Activated T-helper 2 cell treated with anti-CD3 and anti-CD28 coated beads, Interferon-gamma antibody, Interleukin-2, Interleukin-4, amounts not matched to agents 10 μg/mL and 5 μg/mL and 100 μg/mL, durations not matched to agents 14 hours and 24 hours and 36 hours (primary cell): ENCODE data around the gene EEF1AKMT3. TPM values are rescaled to one million over a fixed set of nuclear protein-coding genes. Genes with fewer than 3 reads are reported as not detected.

ENCODE experiments used
- DNase-seq: peaks from one replicate; pipeline ENCODE4 v3.0.0; 2021; ENCODE audit warnings: low spot score
- H3K27ac Mint-ChIP-seq: one replicate; pipeline ENCODE4 v1.8.0; 2021; ENCODE audit warnings: mixed read lengths
- H3K27me3 Mint-ChIP-seq: one replicate; pipeline ENCODE4 v1.8.0; 2021; ENCODE audit warnings: low read depth, mixed read lengths
- H3K36me3 Mint-ChIP-seq: one replicate; pipeline ENCODE4 v1.8.0; 2021; ENCODE audit warnings: low read depth, mixed read lengths
- H3K4me1 Mint-ChIP-seq: one replicate; pipeline ENCODE4 v1.8.0; 2021; ENCODE audit warnings: low read depth, mixed read lengths
- H3K4me3 Mint-ChIP-seq: one replicate; pipeline ENCODE4 v1.8.0; 2021; ENCODE audit warnings: low read depth, mild to moderate bottlenecking, moderate library complexity, mixed read lengths
- H3K9me3 Mint-ChIP-seq: one replicate; pipeline ENCODE4 v1.8.0; 2021; ENCODE audit warnings: mixed read lengths
- intact Hi-C: fragments of 100-400 bp; cut with micrococcal nuclease; formaldehyde crosslinking; loops from one replicate; pipeline ENCODE4 v1.15.1; 2023
- total RNA-seq: library from RNA; stranded (reverse); gene quantifications from 2 replicates; pipeline ENCODE4 v1.2.3, GENCODE V29; 2022

The EEF1AKMT3 gene
- total RNA-seq, 1 donor from 2014 or later = 5.1 TPM

DNA sequence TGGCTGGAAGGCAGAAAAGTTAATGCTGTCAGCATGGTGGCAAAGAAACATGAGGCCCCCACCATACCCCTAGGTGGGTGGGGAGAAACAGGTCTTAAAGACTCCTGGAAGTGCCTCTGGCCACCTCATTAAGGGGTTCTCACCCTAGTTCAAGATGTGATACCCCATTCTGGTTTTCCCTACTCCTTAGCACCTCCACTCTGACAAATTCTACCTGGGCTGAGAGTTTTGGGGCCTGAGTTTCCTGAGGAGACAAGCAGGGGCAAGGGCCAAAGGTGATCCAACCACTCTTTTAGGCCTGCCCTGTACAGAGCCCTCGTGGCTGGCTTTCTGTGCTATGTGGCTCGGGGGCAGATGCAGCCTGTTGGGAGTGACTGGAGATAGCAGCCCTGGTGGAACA lies 54.0 kb downstream of the EEF1AKMT3 start:
- peaks cover 56% of the 10 kb centered on the region for H3K36me3 Mint-ChIP-seq
- H3K27me3 Mint-ChIP-seq = no peaks in the 10 kb centered on the region
- DNase-seq = no peak
- H3K9me3 Mint-ChIP-seq = no peaks in the 10 kb centered on the region
- intact Hi-C loops = no loop called here
- H3K4me1 Mint-ChIP-seq = peaks cover 4% of the 10 kb centered on the region
- no peak overlapping the region for H3K27ac Mint-ChIP-seq
- no peak overlapping the region for H3K4me3 Mint-ChIP-seq

DNA sequence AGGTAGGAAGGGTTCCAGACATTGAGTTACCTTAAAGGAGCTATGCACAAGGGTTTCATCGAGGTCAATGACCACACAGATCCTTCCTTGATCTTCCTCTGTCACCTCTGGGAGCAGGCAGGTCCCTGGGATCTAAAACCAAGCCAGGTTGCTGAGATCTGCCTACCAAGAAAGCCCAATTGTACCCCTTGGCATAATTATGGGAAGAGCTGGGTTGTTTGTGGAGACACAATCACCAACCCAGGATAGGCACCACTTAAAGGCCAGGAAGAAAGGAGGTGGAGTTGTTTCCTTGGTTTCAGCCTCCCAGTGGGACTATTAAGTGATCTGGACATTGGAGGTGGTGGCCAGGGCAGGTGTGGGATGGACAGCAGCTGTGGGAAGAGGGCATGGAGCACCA lies 54.6 kb downstream of the EEF1AKMT3 start:
- peaks cover 8% of the 10 kb centered on the region for H3K4me1 Mint-ChIP-seq
- no peak overlapping the region for H3K4me3 Mint-ChIP-seq
- no peak for DNase-seq
- H3K27me3 Mint-ChIP-seq = no peaks in the 10 kb centered on the region
- H3K36me3 Mint-ChIP-seq = peaks cover 52% of the 10 kb centered on the region
- H3K9me3 Mint-ChIP-seq = no peaks in the 10 kb centered on the region
- no peak overlapping the region for H3K27ac Mint-ChIP-seq
- intact Hi-C loops = no loop called here

DNA sequence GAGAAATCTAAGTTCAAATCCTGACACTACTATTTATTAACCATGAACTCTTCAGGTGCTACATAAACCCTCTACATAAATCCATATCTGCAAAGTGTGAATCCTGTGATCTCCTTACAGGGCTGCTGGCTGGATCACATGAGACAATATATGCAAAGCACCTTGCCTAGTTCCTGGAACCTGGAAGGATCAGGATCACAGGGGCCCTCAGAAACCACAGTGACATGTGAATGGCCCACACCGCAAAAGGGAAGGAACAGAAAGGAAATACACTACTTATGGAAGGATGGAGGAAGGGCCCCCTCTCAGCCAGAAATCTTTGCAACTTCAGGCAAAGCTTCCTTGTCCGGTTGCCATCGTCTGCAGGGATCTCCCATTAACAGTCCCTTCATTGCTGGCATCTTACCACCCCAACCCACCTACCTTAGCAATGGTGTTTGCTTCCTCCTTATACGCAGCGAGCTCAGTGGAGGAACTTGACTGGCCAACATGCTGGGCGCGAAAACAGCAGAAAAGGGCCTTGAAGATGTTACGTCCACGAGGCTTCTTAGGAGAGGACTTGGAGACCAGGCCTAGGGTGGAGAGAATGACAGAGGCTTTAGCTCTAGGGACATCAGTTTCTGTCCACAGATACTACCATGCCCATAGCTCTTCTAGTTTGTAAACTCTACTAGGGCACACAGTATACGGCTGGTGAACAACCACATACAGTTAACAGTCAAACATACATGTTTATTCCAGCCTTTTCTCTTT lies 56.8 kb downstream of the EEF1AKMT3 start:
- intact Hi-C loops = no loop called here
- no peaks in the 10 kb centered on the region for H3K27me3 Mint-ChIP-seq
- H3K4me3 Mint-ChIP-seq = no peak overlapping the region

DNA sequence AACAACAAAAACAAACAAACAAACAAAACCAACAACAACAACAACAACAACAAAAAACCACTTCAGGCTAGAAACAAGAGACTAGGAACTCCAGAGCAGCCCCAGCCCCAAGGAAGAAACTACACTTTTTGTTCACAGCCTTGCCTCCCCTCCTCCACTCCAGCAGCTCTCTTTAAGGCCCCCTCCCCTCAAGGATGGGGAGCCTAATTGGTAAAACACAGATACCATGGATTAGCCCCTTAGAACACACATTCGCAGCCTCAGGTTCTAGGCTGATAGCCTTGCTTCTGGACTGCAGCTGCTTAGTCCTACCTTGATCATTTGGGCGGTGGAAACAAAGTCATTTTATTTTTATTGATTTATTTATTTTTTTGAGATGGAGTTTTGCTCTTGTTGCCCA lies 58.0 kb downstream of the EEF1AKMT3 start:
- Mint-ChIP-seq H3K9me3 (no peaks in the 10 kb centered on the region), H3K4me1 (peaks cover 21% of the 10 kb centered on the region), H3K27ac (no peak overlapping the region), H3K27me3 (no peaks in the 10 kb centered on the region), H3K36me3 (peaks cover 27% of the 10 kb centered on the region), H3K4me3 (no peak overlapping the region)
- intact Hi-C loops = loop anchor here (2.0 to 5.0 kb wide), 2 partner anchors 16 to 37 kb away; partner anchors contain the start of gene CTDSP2
- DNase-seq = no peak

More for the DNA sequence above, 56.8 kb downstream of the EEF1AKMT3 start:
- H3K9me3 Mint-ChIP-seq = no peaks in the 10 kb centered on the region
- H3K36me3 Mint-ChIP-seq = peaks cover 35% of the 10 kb centered on the region
- H3K4me1 Mint-ChIP-seq = peaks cover 19% of the 10 kb centered on the region
- H3K27ac Mint-ChIP-seq = no peak overlapping the region
- no peak for DNase-seq

Other genes with a start within 250 kb of the EEF1AKMT3 start
- gene MBD6, start 249.8 kb upstream of the EEF1AKMT3 start, total RNA-seq = 62.4 and 67.9 TPM in 2 replicates
- gene DCTN2, start 225.4 kb upstream of the EEF1AKMT3 start, total RNA-seq = 96.7 and 101 TPM in 2 replicates
- 3.0 and 3.4 TPM in 2 replicates for gene KIF5A, start 222.6 kb upstream of the EEF1AKMT3 start, total RNA-seq
- gene PIP4K2C, start 181.4 kb upstream of the EEF1AKMT3 start, total RNA-seq = 23.2 and 24.6 TPM in 2 replicates
- gene DTX3, start 167.8 kb upstream of the EEF1AKMT3 start, total RNA-seq = 17.7 and 21.7 TPM in 2 replicates
- gene ARHGEF25, start 161.2 kb upstream of the EEF1AKMT3 start, total RNA-seq = 1.9 and 2.3 TPM in 2 replicates
- 10.8 and 11.3 TPM in 2 replicates for gene B4GALNT1, start 139.4 kb upstream of the EEF1AKMT3 start, total RNA-seq
- 97.4 and 99.1 TPM in 2 replicates for gene OS9, start 78.5 kb upstream of the EEF1AKMT3 start, total RNA-seq
- gene AGAP2, start 33.9 kb upstream of the EEF1AKMT3 start, total RNA-seq = 28.9 and 29.0 TPM in 2 replicates
- 23.9 and 27.0 TPM in 2 replicates for gene TSPAN31, start 27.6 kb upstream of the EEF1AKMT3 start, total RNA-seq
- gene CDK4, start 20.3 kb upstream of the EEF1AKMT3 start, total RNA-seq = 180 and 201 TPM in 2 replicates
- gene MARCHF9, start 17.5 kb upstream of the EEF1AKMT3 start, total RNA-seq = 24.7 and 26.2 TPM in 2 replicates
- gene CYP27B1, start 5.5 kb upstream of the EEF1AKMT3 start, total RNA-seq = 11.3 and 13.0 TPM in 2 replicates
- gene METTL1, start 509 bp upstream of the EEF1AKMT3 start, total RNA-seq = 61.2 and 64.5 TPM in 2 replicates
- 44.9 and 52.7 TPM in 2 replicates for gene TSFM, start 10.2 kb downstream of the EEF1AKMT3 start, total RNA-seq
- 0.37 and 0.50 TPM in 2 replicates for gene AVIL, start 46.1 kb downstream of the EEF1AKMT3 start, total RNA-seq
- gene CTDSP2, start 74.1 kb downstream of the EEF1AKMT3 start, total RNA-seq = 62.5 and 65.2 TPM in 2 replicates
- 10.8 and 12.7 TPM in 2 replicates for gene ATP23, start 169.0 kb downstream of the EEF1AKMT3 start, total RNA-seq